GM19351 (cell line): ENCODE data around the gene ADRA2C.

Source experiments
- ATAC-seq: cut with Tn5 transposase; IDR thresholded peaks from one replicate; pipeline ENCODE4 v1.9.1; 2021; ENCODE audit warnings: mild to moderate bottlenecking, moderate library complexity; ENCODE audit not compliant: unreplicated experiment

Gene ADRA2C

GRCh38 chr4:3775005-3775404, 8.8 kb downstream of the ADRA2C start:
- no peak for ATAC-seq

GRCh38 chr4:3775576-3775975, 9.4 kb downstream of the ADRA2C start:
- no peak for ATAC-seq

GRCh38 chr4:3776166-3777032, 10.2 kb downstream of the ADRA2C start:
- no peak for ATAC-seq

- ATAC-seq: no peak
Measured at GRCh38 chr4:3777033-3777390, 10.8 kb downstream of the ADRA2C start.

- no peak for ATAC-seq
Measured at GRCh38 chr4:3777669-3778068, 11.5 kb downstream of the ADRA2C start.

GRCh38 chr4:3779509-3779908, 13.3 kb downstream of the ADRA2C start:
- ATAC-seq: no peak

GRCh38 chr4:3780347-3781171, 14.4 kb downstream of the ADRA2C start:
- no peak for ATAC-seq

- no peak for ATAC-seq
Measured at GRCh38 chr4:3781193-3781886, 15.2 kb downstream of the ADRA2C start.

GRCh38 chr4:3781997-3782930, 16.1 kb downstream of the ADRA2C start:
- ATAC-seq: no peak

- no peak for ATAC-seq
Measured at GRCh38 chr4:3783693-3784306, 17.6 kb downstream of the ADRA2C start.

- no peak for ATAC-seq
Measured at GRCh38 chr4:3784454-3785291, 18.5 kb downstream of the ADRA2C start.

- no peak for ATAC-seq
Measured at GRCh38 chr4:3785292-3785565, 19.0 kb downstream of the ADRA2C start.

- ATAC-seq: no peak
Measured at GRCh38 chr4:3786196-3786869, 20.1 kb downstream of the ADRA2C start.

GRCh38 chr4:3787489-3788365, 21.5 kb downstream of the ADRA2C start:
- ATAC-seq: no peak

GRCh38 chr4:3788366-3788660, 22.1 kb downstream of the ADRA2C start:
- no peak for ATAC-seq

GRCh38 chr4:3789587-3789986, 23.4 kb downstream of the ADRA2C start:
- no peak for ATAC-seq

- ATAC-seq: no peak
Measured at GRCh38 chr4:3790006-3790561, 23.9 kb downstream of the ADRA2C start.

GRCh38 chr4:3791256-3791655, 25.1 kb downstream of the ADRA2C start:
- ATAC-seq: no peak
